CD4-positive, alpha-beta T cell treated with Interleukin-6 at 100 ng/mL for 8 hours (primary cell): ENCODE results near the gene KRTAP10-7.
"Not testable (repeated sequence)": the region's sequence is repeated elsewhere in the genome, so short reads cannot be mapped to it uniquely, and the experiment has no call there.

Experiments
- DNase-seq: peaks from one replicate; pipeline ENCODE4 v3.0.0-alpha.2; 2020; ENCODE audit warnings: mixed read lengths, low spot score

KRTAP10-7 gene

GRCh38 chr21:44590897-44591800, 9.2 kb upstream of the KRTAP10-7 start:
- not testable (repeated sequence) for DNase-seq

DNA sequence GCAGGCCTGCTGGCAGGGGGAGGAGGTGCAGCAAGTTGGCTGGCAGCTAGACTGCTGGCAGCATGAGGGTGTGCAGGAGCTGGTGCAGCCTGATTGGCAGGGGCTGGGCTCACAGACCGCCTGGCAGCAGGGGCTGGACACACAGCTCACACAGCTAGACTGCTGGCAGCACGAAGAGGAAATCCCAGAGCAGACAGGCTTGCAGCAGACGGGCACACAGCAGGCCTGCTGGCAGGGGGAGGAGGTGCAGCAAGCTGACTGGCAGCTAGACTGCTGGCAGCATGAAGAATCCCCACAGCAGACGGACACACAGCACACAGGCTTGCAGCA, 8.6 kb upstream of the KRTAP10-7 start:
- DNase-seq = not testable (repeated sequence)

GRCh38 chr21:44592446-44593311, 7.7 kb upstream of the KRTAP10-7 start, which contains the start of gene KRTAP10-6:
KRTAP10-6 (minus strand) TSS chr21:44592505; CDS start chr21:44592484, 21 bp downstream.
- DNase-seq = no peak

DNA sequence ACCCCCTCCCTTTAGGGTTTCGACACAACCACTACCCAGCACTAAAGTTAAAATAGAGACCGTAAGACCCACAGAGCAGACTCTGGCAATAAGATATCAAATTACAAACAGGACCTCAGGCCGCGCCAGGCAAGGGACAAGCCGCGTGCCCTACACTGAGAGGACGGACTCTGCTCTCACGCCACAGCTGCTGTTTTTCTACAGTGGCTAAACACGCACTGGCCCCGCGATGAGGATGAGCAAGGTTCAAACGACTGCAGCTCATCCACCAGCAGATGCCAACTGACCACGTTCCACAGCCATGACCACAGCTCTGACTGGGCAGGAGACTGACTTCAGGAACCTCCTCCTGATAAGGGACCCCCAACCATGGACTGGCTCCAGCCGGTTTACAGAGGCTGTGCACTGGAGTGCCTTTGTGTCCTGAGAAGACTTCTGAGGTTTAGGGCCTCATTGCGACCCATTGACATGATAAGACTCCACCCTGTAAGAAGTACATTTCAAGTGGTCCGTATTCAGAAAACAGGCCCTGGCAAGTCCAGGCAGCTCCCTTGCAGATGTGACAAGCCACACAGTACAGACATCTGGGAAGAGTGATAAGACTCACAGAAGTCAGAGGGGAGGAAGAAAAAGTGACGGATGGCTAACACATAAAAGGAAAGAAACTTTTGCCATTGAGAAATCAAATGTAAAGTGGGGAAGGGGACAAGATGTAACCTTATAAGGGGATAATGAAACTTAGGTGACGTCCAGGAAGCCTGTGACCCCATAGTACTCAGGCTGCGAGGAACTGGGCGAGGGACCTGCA, 6.6 kb upstream of the KRTAP10-7 start:
- DNase-seq = no peak

DNA sequence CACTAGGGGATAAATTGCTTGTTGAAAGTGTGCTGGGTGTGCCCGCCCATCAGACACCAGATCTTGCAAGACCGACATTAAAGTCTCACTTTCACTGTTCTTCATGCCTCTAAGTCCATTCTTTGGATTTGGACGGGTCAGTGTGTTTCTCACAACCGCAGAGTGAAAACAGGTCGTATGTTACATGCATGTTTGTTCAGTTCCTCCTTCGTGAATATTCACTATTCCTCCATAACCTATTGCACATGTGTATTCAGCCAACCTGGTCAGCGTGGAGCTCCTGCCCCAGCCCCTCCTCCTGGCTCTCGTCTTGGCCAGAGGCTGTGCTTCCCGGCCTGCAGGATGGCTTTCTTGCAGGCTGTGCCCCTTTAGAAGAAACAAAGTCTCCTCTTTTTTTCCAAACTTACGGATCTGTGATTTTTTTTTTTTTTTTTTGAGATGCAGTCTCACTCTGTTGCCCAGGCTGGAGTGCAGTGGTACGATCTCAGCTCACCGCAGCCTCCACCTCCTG, 5.9 kb upstream of the KRTAP10-7 start:
- no peak for DNase-seq

DNA sequence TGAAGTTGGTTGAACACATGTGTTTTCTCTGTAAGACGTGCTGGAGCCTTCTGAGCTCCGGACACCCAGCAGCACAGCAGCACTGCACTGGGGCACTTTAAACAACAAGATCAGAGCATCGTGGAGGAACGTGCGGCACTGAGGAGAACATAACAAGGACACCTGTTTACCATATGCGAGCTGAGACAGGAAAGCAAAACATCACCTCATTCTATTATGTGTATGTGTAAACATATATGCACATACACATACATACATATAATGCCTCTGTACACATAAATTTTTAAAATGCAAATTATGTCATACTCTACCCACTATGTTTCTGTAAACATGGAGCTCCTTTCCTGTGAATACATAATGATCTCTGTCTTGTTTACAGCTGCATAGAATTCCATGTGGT, 4.9 kb upstream of the KRTAP10-7 start:
- DNase-seq = no peak

DNA sequence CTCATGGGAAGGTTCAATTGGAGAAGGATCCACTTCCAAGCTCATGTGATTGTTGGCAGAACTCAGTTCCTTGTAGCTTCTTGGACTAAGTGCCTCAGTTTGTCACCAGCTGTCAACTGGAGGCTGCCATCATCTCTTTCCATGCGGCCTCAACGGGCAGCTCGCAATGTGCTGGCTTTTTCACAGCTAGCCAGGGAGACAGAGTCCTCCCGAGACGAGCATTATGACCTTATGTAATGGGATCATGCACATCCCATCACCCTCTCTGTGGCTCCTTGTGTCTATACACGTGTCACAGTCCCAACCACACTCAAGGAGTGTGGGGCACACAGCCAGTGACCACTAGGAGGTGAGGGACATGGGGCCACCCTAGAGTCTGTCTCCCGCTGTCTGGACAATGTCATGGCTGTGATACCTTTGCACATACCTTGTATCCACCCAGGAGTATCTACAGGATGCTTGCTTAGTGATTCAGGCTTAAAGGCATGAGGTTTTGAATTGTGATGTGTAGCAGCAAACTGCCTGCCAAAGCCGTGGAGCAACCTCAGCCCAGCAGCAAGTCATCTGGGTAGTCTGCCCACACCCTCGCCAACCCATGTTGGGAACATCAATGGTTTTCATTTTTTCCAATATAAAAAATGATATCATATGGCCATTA, 4.2 kb upstream of the KRTAP10-7 start:
- no peak for DNase-seq

- no peak for DNase-seq
Observed at GRCh38 chr21:44598061-44598460, 2.3 kb upstream of the KRTAP10-7 start.

DNA sequence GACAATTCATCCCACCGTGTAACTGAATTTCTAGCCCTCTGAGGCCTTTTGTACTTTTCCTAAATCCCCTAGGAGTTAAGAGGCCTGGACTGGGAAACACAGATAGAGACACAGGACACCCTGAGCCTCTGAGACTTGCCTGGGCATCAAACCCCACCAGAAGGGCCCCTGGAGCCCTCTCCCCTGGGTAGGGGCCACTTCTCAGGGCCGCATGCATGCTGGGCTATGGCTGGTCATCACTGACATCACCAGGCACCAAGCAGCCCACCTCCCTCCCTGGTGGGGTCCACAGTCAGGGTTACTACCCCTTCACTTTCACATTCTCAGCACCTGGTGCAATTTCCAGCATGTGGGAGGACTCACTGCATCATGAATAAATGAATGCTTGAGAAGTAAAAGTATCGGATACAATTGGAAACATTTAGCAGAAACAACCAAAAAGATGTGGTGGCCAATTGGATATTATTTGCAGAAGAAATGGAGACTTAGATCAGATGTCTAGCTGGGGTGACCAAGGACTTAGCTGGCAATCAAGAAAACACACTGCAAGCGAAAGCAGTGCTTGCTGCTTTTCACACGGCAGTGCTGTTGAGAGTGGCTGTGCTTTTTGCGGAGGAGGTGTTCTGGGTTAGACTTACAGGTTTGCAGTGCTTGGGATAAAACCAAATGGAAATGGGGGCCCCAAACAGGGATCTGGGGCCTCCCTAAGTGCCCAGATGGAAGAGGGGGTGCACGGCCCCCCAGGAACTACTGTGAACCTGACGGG, 950 bp upstream of the KRTAP10-7 start:
- DNase-seq = no peak

DNA sequence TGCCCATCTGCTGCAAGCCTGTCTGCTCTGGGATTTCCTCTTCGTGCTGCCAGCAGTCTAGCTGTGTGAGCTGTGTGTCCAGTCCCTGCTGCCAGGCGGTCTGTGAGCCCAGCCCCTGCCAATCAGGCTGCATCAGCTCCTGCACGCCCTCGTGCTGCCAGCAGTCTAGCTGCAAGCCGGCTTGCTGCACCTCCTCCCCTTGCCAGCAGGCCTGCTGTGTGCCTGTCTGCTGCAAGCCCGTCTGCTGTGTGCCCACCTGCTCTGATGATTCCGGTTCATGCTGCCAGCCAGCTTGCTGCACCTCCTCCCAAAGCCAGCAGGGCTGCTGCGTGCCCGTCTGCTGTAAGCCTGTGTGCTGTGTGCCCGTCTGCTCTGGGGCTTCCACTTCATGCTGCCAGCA, 694 bp downstream of the KRTAP10-7 start:
- not testable (repeated sequence) for DNase-seq

- DNase-seq = no peak
Observed at GRCh38 chr21:44601596-44602462, 1.4 kb downstream of the KRTAP10-7 start.

DNA sequence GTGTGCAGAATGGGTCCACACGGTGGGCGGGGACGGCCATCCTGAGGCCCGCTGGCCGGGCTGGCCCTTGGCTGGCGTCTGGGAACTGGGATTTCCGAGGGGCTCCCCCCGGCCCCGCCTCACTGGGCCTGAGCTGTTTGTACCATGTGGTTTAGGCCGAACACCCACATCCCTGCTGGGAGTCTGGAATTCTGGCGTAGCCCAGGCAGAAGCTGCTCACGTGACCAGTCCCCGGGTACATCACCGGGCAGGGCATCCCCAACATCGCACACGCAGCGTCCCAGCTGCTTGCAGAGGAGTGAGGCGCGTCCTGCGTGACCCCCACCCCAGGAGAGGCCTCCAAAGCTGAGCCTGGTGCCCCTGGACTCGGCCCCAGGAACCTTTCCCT, 2.1 kb downstream of the KRTAP10-7 start:
- DNase-seq = no peak

DNA sequence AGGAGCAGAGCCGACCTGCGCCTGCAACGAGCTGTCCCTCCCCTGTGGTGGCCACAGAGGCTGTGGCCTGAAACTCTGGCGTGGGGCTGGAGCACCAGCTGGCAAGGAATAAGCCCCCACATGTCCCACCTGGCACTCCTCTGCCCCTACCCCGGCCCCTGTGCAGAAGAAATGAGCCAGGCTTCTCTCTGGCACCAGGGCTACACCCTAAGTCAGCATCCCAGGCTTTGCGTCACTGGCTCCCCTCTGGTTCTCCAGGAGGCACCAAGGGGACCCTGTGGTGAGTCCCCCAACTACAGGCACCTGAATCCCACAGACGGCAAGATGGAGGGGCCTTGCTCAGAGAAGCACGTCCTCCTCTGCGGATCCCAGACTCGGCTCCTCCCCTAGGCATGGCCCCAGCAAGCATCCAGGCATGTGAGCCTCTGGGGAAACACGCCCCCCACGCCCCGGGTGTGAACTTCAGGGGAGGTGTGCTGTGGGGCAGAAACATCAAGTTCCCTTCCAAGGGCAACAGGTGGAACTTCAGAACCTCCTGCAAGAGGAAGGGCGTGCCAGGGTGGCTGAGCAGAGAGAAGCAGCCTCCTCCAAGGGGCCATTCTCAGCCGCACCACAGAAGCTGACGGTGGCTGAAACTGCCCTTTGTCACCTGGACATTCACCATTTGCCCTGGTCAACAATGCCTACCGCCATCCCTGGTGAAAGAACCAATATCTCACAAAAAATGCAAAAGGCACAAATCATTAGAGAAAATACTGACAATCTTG, 2.9 kb downstream of the KRTAP10-7 start:
- no peak for DNase-seq

DNA sequence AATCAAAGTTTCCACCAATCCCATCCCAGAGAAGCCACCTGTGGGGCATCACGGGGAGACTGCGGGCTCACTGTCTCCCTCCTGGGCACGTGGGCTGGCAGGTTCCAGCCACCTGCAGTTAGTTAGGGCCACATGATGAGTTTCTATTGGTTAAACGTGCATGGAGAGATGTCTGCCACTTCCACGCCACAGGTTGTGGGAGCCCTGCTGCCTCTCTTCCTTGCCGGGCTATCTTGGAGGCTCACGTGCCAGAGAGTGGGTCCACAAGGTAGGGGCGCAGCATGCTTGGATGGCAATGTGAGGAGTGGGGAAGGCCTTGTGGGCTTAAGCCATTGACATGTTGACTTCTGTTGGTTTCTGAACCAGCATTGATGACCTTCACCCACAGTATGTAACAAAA, 3.5 kb downstream of the KRTAP10-7 start:
- no peak for DNase-seq

DNA sequence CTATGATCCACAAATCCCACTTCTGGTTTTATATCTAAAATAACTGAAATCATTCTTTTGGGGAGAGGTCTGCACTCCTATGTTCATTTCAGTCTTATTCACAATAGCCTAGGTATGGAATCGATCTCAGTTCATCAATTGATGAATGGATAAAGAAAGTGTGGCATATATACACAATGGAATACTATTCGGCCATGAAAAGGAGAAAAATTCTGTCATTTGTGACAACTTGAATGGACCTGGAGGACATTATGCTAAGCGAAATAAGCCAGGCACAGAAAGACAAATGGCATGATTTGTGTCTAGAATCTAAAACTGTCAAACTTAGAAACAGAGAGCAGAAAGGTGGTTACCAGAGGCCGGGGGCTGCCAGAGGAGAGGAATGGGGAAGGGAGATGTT, 6.1 kb downstream of the KRTAP10-7 start:
- DNase-seq = no peak

- no peak for DNase-seq
Observed at GRCh38 chr21:44609193-44609592, 8.8 kb downstream of the KRTAP10-7 start.

DNA sequence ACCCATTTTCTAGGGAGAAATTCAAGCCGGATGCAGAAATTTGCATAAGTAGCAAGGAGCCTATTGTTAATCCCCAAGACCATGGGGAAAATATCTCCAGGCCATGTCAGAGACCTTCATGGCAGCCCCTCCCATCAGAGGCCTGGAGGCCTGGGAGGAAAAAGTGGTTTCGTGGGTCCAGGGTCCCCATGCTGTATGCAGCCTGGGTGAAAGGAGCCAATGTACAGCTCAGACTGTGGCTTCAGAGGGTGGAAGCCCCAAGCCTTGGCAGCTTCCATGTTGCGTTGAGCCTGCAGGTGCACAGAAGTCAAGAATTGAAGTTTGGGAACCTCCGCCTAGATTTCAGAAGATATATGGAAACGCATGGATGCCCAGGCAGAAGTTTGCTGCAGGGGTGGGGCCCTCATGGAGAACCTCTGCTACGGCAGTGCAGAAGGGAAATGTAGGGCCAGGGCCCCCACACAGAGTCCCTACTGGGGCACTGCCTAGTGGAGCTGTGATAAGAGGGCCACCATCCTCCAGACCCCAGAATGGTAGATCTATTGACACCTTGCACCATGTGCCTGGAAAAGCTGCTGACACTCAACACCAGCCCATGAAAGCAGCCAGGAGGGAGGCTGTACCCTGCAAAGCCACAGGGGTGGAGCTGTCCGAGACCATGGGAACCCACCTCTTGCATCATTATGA, 9.9 kb downstream of the KRTAP10-7 start:
- not testable (repeated sequence) for DNase-seq

DNA sequence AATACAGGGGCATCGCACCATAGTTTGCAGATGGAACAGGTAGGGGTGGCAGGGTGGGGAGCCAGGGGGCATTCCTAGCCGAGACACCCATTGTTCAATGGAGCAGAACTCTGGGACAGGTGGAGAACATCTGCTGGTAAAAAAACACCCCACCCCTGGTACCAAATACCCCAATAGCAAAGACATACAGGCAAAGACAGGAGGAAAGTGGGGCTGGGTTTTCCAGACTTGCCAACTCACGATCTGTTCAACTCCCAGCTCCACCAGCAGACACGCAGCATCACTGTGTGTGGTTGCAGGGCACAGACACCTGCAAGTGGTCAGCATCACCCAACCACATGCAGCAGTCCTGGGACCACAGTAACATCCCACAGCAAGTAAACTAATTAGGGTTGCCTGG, 11.2 kb downstream of the KRTAP10-7 start:
- DNase-seq = no peak
